OCI-LY3 (cell line): Measurements from ENCODE around the gene MLPH.

ENCODE experiments used
- CTCF ChIP-seq: fragments of 200-600, 300-600 bp; sonication (generic); IDR thresholded peaks from 2 replicates; pipeline ENCODE4 v1.5.1; 2014; ENCODE audit warnings: antibody characterized with exemption, low read length, low read depth
- EZH2phosphoT487 ChIP-seq: fragments of 200-600 bp; shearing (Covaris generic); IDR thresholded peaks from 2 replicates; pipeline ENCODE4 v1.6.1; 2018; ENCODE audit warnings: antibody characterized with exemption, mixed run types, low read depth

- TF ChIP-seq EZH2phosphoT487 (no peak), CTCF (no peak)
Observed at GRCh38 chr2:237534380-237534779, 47.3 kb downstream of the MLPH start.
